A549 treated with CORT108297 at 1 μM for 4 hours (cell line): ENCODE measurements around the gene OR52K1. TPM values are rescaled to one million over a fixed set of nuclear protein-coding genes. Genes with fewer than 3 reads are reported as not detected.

Experiments
- total RNA-seq: library from RNA; stranded (reverse); fragments of 200-300 nt; extraction: Qiagen RNA extraction; gene quantifications from 5 replicates; pipeline ENCODE4 v1.2.3, GENCODE V29; 2022

The OR52K1 gene
- total RNA-seq, result not detected in 5 replicates

GRCh38 chr11:4482445-4482844 lies at the start of gene OR52K1:
OR52K1 (plus strand) TSS chr11:4482646; CDS start chr11:4488901, 6,255 bp downstream.

GRCh38 chr11:4448995-4449394 lies 33.5 kb upstream of the OR52K1 start, which contains the start of gene OR52K2:
OR52K2 (plus strand) TSS chr11:4449295; CDS start chr11:4449340, 45 bp downstream.

Other genes starting within 250 kb of the OR52K1 start
- gene OR52B4, start 114.3 kb upstream of the OR52K1 start, total RNA-seq, result not detected in 5 replicates
- 20.9 to 22.6 TPM (median 21.9 TPM) in 5 replicates for gene TRIM21, start 88.9 kb upstream of the OR52K1 start, total RNA-seq
- gene OR52K2, start 33.4 kb upstream of the OR52K1 start, total RNA-seq, result not detected in 5 replicates
- not detected in 5 replicates for gene OR52M1, start 62.5 kb downstream of the OR52K1 start, total RNA-seq
- not detected in 5 replicates for gene OR52I2, start 99.1 kb downstream of the OR52K1 start, total RNA-seq
- not detected in 5 replicates for gene OR52I1, start 111.4 kb downstream of the OR52K1 start, total RNA-seq
- 8.3 to 10.6 TPM (median 8.9 TPM) in 5 replicates for gene TRIM68, start 125.6 kb downstream of the OR52K1 start, total RNA-seq
- gene OR51D1, start 154.8 kb downstream of the OR52K1 start, total RNA-seq, result not detected in 5 replicates
- not detected in 5 replicates for gene OR51E1, start 161.3 kb downstream of the OR52K1 start, total RNA-seq
- not detected in 5 replicates for gene OR51E2, start 215.2 kb downstream of the OR52K1 start, total RNA-seq
- 0.14 TPM in 1 of 5 replicates, not detected in the others for gene MMP26, start 222.1 kb downstream of the OR52K1 start, total RNA-seq